Neural cell (in vitro differentiated cells): Measurements from ENCODE around the gene LDB1.

Source experiments
- EP300 ChIP-seq: fragments of 450-650 bp; conservative IDR thresholded peaks from 2 replicates; pipeline ENCODE4 v1.6.1; 2014; ENCODE audit warnings: antibody characterized with exemption, mild to moderate bottlenecking, moderate library complexity; ENCODE audit not compliant: poor library complexity, severe bottlenecking
- RAD21 ChIP-seq: fragments of 450-650 bp; conservative IDR thresholded peaks from 2 replicates; pipeline ENCODE4 v1.6.1; 2014; ENCODE audit warnings: antibody characterized with exemption, mild to moderate bottlenecking, moderate library complexity
- SMC3 ChIP-seq: fragments of 450-650 bp; conservative IDR thresholded peaks from 2 replicates; pipeline ENCODE4 v1.6.1; 2014; ENCODE audit warnings: antibody characterized with exemption, mild to moderate bottlenecking, moderate library complexity; ENCODE audit not compliant: poor library complexity
- TF ChIP-seq, protein P1 (sequence below): IDR thresholded peaks from 2 replicates; pipeline ENCODE4 v1.6.1; 2012; ENCODE audit warnings: borderline replicate concordance
- TF ChIP-seq, protein P2 (sequence below): fragments of 450-650 bp; IDR thresholded peaks from 2 replicates; pipeline ENCODE4 v1.5.1; 2014; ENCODE audit warnings: antibody characterized with exemption, mild to moderate bottlenecking, moderate library complexity; ENCODE audit not compliant: poor library complexity, severe bottlenecking

- TF ChIP-seq EP300 (peak; percentile 80), RAD21 (no peak), SMC3 (no peak)
- TF ChIP-seq, protein P1, sequence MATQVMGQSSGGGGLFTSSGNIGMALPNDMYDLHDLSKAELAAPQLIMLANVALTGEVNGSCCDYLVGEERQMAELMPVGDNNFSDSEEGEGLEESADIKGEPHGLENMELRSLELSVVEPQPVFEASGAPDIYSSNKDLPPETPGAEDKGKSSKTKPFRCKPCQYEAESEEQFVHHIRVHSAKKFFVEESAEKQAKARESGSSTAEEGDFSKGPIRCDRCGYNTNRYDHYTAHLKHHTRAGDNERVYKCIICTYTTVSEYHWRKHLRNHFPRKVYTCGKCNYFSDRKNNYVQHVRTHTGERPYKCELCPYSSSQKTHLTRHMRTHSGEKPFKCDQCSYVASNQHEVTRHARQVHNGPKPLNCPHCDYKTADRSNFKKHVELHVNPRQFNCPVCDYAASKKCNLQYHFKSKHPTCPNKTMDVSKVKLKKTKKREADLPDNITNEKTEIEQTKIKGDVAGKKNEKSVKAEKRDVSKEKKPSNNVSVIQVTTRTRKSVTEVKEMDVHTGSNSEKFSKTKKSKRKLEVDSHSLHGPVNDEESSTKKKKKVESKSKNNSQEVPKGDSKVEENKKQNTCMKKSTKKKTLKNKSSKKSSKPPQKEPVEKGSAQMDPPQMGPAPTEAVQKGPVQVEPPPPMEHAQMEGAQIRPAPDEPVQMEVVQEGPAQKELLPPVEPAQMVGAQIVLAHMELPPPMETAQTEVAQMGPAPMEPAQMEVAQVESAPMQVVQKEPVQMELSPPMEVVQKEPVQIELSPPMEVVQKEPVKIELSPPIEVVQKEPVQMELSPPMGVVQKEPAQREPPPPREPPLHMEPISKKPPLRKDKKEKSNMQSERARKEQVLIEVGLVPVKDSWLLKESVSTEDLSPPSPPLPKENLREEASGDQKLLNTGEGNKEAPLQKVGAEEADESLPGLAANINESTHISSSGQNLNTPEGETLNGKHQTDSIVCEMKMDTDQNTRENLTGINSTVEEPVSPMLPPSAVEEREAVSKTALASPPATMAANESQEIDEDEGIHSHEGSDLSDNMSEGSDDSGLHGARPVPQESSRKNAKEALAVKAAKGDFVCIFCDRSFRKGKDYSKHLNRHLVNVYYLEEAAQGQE = peak; percentile 18
- TF ChIP-seq, protein P2, sequence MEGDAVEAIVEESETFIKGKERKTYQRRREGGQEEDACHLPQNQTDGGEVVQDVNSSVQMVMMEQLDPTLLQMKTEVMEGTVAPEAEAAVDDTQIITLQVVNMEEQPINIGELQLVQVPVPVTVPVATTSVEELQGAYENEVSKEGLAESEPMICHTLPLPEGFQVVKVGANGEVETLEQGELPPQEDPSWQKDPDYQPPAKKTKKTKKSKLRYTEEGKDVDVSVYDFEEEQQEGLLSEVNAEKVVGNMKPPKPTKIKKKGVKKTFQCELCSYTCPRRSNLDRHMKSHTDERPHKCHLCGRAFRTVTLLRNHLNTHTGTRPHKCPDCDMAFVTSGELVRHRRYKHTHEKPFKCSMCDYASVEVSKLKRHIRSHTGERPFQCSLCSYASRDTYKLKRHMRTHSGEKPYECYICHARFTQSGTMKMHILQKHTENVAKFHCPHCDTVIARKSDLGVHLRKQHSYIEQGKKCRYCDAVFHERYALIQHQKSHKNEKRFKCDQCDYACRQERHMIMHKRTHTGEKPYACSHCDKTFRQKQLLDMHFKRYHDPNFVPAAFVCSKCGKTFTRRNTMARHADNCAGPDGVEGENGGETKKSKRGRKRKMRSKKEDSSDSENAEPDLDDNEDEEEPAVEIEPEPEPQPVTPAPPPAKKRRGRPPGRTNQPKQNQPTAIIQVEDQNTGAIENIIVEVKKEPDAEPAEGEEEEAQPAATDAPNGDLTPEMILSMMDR = no peak
Observed at GRCh38 chr10:102151774-102152544, 31.8 kb upstream of the LDB1 start, which contains the start of gene NOLC1.
